ENCODE data around the gene CNBP.
"Not testable (repeated sequence)": the region's sequence is repeated elsewhere in the genome, so short reads cannot be mapped to it uniquely, and the experiment has no call there.

Gene CNBP

DNA sequence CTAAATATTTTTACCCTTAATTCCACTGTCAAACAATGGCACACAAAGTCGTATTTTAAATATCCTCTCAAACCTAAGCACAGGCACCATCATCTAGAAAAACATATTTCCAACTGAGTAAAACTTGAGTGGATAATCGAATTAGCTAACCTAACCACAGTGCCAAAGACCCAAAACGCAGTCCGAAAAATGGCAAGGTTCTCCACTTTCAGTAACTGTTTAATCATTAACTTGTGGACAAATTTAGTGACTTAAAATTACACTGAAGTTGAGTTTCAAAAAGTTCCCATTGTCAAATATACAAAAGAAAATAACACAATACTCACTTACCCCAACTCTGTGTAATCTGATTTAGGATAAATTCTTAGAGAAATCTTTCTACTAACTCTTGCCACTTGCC is 10.0 kb downstream of the CNBP start:
- TF ChIP-seq, protein P1, sequence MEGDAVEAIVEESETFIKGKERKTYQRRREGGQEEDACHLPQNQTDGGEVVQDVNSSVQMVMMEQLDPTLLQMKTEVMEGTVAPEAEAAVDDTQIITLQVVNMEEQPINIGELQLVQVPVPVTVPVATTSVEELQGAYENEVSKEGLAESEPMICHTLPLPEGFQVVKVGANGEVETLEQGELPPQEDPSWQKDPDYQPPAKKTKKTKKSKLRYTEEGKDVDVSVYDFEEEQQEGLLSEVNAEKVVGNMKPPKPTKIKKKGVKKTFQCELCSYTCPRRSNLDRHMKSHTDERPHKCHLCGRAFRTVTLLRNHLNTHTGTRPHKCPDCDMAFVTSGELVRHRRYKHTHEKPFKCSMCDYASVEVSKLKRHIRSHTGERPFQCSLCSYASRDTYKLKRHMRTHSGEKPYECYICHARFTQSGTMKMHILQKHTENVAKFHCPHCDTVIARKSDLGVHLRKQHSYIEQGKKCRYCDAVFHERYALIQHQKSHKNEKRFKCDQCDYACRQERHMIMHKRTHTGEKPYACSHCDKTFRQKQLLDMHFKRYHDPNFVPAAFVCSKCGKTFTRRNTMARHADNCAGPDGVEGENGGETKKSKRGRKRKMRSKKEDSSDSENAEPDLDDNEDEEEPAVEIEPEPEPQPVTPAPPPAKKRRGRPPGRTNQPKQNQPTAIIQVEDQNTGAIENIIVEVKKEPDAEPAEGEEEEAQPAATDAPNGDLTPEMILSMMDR (IDR thresholded peaks at IDR 0.05; ENCODE audit: borderline replicate concordance, control extremely low read depth, extremely low read depth, insufficient read depth, missing control alignments): no peak
- in situ Hi-C loops (cut with MboI; ENCODE audit: low sequenced_read_pairs, unreplicated experiment): no loop called here
- DNase-seq (ENCODE audit: low spot score): no peak

DNA sequence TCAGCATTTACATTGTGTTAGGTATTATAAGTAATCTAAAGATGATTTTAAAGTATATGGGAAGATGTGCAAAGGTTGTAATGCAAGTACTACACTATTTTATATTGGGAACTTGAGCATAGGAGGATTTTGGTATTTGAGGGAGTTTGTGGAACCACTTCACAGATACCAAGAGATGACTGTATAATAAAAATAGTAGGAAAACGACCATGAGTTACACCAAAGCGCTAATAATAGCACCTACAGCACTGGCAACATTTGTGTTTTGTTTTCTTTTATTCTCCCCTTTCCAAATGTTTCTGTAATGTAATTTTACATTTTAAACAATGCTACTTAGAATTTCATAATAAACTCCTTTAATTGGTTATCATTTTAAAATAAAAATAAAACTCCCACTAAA is 10.5 kb downstream of the CNBP start:
- TF ChIP-seq, protein P1 (IDR thresholded peaks at IDR 0.05; ENCODE audit: borderline replicate concordance, control extremely low read depth, extremely low read depth, insufficient read depth, missing control alignments): no peak
- in situ Hi-C loops (cut with MboI; ENCODE audit: low sequenced_read_pairs, unreplicated experiment): no loop called here
- no peak for DNase-seq (ENCODE audit: low spot score)

DNA sequence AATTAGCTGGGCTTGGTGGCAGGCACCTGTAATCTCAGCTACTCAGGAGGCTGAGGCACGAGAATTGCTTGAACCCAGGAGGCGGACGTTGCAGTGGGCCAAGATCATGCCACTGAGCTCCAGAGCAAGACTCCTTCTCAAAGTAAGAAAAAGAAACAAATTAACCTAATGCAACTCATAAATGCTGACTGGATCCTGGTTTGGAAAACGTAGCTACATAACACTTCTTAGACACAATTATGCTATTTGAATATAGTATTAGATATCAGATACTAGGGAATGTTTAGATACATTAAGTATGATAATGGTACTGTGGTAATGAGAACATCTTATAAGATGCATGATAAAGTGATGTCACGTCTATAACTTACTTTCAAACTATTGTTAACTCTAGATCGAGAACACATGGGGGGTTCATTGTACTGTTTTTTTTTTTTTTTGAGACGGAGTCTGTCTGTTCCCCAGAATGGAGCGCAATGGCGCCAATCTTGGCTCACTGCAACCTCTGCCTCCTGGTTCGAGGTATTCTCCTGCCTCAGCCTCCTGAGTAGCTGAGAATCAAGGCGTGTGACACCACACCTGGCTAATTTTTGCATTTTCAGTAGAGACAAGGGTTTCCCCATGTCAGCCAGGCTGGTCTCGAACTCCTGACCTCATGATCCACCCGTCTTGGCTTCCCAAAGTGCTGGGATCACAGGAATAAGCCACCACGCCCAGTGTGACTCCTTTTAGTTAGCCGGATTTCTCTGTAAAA is 16.9 kb downstream of the CNBP start:
- DNase-seq (ENCODE audit: low spot score): no peak
- in situ Hi-C loops (cut with MboI; ENCODE audit: low sequenced_read_pairs, unreplicated experiment): no loop called here
- TF ChIP-seq, protein P1 (IDR thresholded peaks at IDR 0.05; ENCODE audit: borderline replicate concordance, control extremely low read depth, extremely low read depth, insufficient read depth, missing control alignments): no peak

DNA sequence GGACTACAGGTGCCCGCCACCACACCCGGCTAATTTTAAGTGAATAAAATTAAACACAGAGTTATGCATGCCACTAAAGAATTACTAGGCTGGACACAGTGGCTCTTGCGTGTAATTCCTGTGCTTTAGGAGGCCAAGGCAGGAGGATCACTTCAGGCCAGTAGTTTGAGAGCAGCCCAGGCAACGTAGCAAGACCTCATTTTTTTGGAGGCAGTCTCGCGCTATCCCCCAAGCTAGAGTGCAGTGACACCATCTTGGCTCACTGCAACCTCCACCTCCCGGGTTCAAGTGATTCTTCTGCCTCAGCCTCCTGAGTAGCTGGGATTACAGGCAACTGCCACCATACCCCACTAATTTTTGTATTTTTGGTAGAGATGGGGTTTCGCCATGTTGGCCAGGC is 18.1 kb downstream of the CNBP start:
- DNase-seq (ENCODE audit: low spot score); in situ Hi-C loops (cut with MboI; ENCODE audit: low sequenced_read_pairs, unreplicated experiment): not testable (repeated sequence)

DNA sequence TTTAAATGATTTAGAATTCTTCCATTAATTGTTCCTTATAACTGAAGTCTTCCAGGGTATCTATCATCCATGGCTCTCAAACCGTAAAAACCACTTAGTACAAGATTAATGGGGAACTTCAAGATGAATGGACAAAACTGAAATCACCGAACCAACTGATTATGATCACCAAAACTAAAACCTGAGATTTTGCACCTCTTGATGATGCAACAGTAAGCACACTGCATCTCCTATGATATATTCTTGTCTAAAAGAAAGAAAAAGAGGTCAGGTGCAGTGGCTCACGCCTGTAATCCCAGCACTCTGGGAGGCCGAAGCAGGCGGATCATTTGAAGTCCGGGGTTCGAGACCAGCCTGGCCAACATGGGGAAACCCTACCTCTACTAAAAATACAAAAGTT is 19.2 kb downstream of the CNBP start:
- in situ Hi-C loops (cut with MboI; ENCODE audit: low sequenced_read_pairs, unreplicated experiment): no loop called here
- TF ChIP-seq, protein P1 (IDR thresholded peaks at IDR 0.05; ENCODE audit: borderline replicate concordance, control extremely low read depth, extremely low read depth, insufficient read depth, missing control alignments): no peak
- no peak for DNase-seq (ENCODE audit: low spot score)

DNA sequence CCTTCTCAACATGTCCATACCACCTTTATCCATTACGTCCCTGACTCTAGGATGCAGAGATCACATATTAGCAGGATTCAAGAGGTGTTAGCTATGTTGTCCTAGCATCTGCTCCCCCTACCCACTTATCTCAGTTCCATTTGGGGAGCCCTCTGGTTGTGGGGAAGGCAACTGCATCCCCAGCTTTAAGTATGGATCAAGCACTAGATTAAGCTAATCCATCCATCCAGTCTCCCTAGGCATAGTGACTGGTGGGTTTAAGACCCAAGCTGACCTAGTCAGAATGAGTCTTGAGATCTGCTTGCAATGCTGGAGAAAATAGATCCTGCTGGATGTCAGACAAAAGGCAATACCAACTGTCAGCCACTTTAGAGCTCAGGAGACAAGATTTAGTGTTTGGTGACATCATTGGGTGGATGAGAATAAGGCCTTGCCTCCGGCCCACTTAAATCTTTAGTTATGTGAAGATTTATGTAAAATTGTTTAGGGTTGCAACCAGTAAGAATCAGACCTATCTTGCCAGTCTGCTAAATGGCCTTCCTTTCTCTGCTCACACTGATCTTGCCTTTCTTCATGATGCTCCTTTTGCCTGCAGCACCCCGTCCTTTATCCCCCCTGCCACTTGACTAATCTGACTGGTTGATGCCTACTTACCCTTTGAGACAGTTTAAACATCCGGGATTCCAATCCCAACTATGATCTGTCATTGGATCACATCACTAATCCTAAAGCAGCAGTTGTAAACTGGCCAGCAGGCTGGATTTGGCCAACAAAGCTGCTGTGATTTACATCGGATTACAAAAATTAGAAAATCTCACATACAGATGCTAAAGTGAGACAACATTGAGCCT is 20.7 kb downstream of the CNBP start:
- TF ChIP-seq, protein P1 (IDR thresholded peaks at IDR 0.05; ENCODE audit: borderline replicate concordance, control extremely low read depth, extremely low read depth, insufficient read depth, missing control alignments): peak; percentile 21
- in situ Hi-C loops (cut with MboI; ENCODE audit: low sequenced_read_pairs, unreplicated experiment): no loop called here
- DNase-seq (ENCODE audit: low spot score): no peak

DNA sequence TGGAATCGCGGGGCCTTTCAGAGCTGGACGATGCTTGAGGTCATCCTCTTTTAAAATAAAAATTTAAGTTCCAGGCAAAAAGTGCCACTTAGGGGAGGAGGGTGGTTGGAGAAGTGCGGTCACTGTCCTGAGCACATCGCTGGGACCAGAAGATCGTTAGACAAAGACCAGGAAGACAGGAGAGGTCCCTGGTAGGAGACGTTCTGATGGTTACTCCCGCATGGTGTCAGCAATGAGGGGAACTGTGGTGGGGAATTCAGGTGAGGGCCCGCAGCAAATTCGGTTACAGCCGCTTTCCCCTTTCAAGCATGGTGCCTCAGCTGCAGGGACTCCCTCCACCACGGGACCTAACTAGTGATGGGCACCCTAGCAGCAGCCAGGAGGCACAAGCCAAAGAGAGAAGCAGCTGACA is 21.8 kb downstream of the CNBP start:
- in situ Hi-C loops (cut with MboI; ENCODE audit: low sequenced_read_pairs, unreplicated experiment): no loop called here
- DNase-seq (ENCODE audit: low spot score): peak; percentile 43
- TF ChIP-seq, protein P1 (IDR thresholded peaks at IDR 0.05; ENCODE audit: borderline replicate concordance, control extremely low read depth, extremely low read depth, insufficient read depth, missing control alignments): no peak

All from GM13976 (cell line).